ENCODE data around the gene DDAH2. TPM values are rescaled to one million over a fixed set of nuclear protein-coding genes. Genes with fewer than 3 reads are reported as not detected.

The DDAH2 gene
- total and polyA plus RNA-seq, 10 of the 15 experiments (the other 5 are each of a cell fraction or from before 2014, with no cell fraction given), result 0.35 to 9.9 (median 6.2) TPM

- TF ChIP-seq, protein P1, sequence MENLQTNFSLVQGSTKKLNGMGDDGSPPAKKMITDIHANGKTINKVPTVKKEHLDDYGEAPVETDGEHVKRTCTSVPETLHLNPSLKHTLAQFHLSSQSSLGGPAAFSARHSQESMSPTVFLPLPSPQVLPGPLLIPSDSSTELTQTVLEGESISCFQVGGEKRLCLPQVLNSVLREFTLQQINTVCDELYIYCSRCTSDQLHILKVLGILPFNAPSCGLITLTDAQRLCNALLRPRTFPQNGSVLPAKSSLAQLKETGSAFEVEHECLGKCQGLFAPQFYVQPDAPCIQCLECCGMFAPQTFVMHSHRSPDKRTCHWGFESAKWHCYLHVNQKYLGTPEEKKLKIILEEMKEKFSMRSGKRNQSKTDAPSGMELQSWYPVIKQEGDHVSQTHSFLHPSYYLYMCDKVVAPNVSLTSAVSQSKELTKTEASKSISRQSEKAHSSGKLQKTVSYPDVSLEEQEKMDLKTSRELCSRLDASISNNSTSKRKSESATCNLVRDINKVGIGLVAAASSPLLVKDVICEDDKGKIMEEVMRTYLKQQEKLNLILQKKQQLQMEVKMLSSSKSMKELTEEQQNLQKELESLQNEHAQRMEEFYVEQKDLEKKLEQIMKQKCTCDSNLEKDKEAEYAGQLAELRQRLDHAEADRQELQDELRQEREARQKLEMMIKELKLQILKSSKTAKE (IDR thresholded peaks at IDR 0.05; ENCODE audit: low read depth, poor library complexity, severe bottlenecking), result no peak
- TF ChIP-seq RB1 (IDR thresholded peaks at IDR 0.05; ENCODE audit: borderline replicate concordance) (no peak; the same call in 1 of the 2 replicates), ZNF207 (IDR thresholded peaks at IDR 0.05; ENCODE audit: borderline replicate concordance) (no peak), CHD2 (IDR thresholded peaks at IDR 0.05; ENCODE audit: borderline replicate concordance, low read depth, low read length) (peak; percentile 42; the same call in 1 of the 2 replicates), BCL11A (IDR thresholded peaks at IDR 0.05; ENCODE audit: low read depth, low read length) (no peak), TCF12 (IDR thresholded peaks at IDR 0.05; ENCODE audit: low read depth, low read length) (peak; percentile 57; the same call in 1 of the 2 replicates), ESRRA (IDR thresholded peaks at IDR 0.05; ENCODE audit: low read length) (0 out of 2 replicates have a peak, but pooled peaks have one; percentile 14), SP1 (IDR thresholded peaks at IDR 0.05; ENCODE audit: low read depth, low read length) (peak; percentile 42), TAF1 (IDR thresholded peaks at IDR 0.05; ENCODE audit: borderline replicate concordance, low read depth, low read length) (no peak), MTA2 (IDR thresholded peaks at IDR 0.05; ENCODE audit: low read depth) (no peak), BRCA1 (IDR thresholded peaks at IDR 0.05; ENCODE audit: low read depth, low read length) (no peak), PAX5 (IDR thresholded peaks at IDR 0.05; ENCODE audit: borderline replicate concordance, low read depth, low read length) (no peak), SIN3A (IDR thresholded peaks at IDR 0.05; ENCODE audit: low read depth, low read length) (peak; percentile 69), SMC3 (IDR thresholded peaks at IDR 0.05; ENCODE audit: borderline replicate concordance, low read length) (peak; percentile 80), BCL3 (IDR thresholded peaks at IDR 0.05; ENCODE audit: borderline replicate concordance, insufficient read depth, low read depth, low read length, poor library complexity, severe bottlenecking) (peak; percentile 51), SPI1 (IDR thresholded peaks at IDR 0.05; ENCODE audit: borderline replicate concordance, insufficient read depth, low read depth, low read length) (no peak), CHD4 (IDR thresholded peaks at IDR 0.05) (no peak), EZH2 (IDR thresholded peaks at IDR 0.05; ENCODE audit: borderline replicate concordance, control insufficient read depth, low read depth, low read length) (no peak), ZZZ3 (IDR thresholded peaks at IDR 0.05; ENCODE audit: control insufficient read depth, insufficient read length, low read depth) (no peak), ZNF24 (IDR thresholded peaks at IDR 0.05) (no peak), RUNX3 (IDR thresholded peaks at IDR 0.05; ENCODE audit: low read length) (no peak), IKZF1 (conservative IDR thresholded peaks at IDR 0.05) (peak; percentile 35; the same call in 1 of the 2 replicates)
- TF ChIP-seq, protein P2, sequence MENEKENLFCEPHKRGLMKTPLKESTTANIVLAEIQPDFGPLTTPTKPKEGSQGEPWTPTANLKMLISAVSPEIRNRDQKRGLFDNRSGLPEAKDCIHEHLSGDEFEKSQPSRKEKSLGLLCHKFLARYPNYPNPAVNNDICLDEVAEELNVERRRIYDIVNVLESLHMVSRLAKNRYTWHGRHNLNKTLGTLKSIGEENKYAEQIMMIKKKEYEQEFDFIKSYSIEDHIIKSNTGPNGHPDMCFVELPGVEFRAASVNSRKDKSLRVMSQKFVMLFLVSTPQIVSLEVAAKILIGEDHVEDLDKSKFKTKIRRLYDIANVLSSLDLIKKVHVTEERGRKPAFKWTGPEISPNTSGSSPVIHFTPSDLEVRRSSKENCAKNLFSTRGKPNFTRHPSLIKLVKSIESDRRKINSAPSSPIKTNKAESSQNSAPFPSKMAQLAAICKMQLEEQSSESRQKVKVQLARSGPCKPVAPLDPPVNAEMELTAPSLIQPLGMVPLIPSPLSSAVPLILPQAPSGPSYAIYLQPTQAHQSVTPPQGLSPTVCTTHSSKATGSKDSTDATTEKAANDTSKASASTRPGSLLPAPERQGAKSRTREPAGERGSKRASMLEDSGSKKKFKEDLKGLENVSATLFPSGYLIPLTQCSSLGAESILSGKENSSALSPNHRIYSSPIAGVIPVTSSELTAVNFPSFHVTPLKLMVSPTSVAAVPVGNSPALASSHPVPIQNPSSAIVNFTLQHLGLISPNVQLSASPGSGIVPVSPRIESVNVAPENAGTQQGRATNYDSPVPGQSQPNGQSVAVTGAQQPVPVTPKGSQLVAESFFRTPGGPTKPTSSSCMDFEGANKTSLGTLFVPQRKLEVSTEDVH (IDR thresholded peaks at IDR 0.05; ENCODE audit: low read depth, partially characterized antibody), result no peak
- TF ChIP-seq, protein P3, sequence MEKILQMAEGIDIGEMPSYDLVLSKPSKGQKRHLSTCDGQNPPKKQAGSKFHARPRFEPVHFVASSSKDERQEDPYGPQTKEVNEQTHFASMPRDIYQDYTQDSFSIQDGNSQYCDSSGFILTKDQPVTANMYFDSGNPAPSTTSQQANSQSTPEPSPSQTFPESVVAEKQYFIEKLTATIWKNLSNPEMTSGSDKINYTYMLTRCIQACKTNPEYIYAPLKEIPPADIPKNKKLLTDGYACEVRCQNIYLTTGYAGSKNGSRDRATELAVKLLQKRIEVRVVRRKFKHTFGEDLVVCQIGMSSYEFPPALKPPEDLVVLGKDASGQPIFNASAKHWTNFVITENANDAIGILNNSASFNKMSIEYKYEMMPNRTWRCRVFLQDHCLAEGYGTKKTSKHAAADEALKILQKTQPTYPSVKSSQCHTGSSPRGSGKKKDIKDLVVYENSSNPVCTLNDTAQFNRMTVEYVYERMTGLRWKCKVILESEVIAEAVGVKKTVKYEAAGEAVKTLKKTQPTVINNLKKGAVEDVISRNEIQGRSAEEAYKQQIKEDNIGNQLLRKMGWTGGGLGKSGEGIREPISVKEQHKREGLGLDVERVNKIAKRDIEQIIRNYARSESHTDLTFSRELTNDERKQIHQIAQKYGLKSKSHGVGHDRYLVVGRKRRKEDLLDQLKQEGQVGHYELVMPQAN (conservative IDR thresholded peaks at IDR 0.05), result peak; percentile 62; the same call in 1 of the 2 replicates
Measured at GRCh38 chr6:31729515-31729978, 448 bp upstream of the DDAH2 start (continued).
